Endothelial cell of umbilical vein (primary cell): Measurements from ENCODE around the gene ZFX. TPM values are rescaled to one million over a fixed set of nuclear protein-coding genes. Genes with fewer than 3 reads are reported as not detected.

Experiments
- BruUV-seq: library from RNA; stranded (reverse); fragments of 400-500 nt; replicated peaks from 2 replicates; lab custom pipeline; 2021; lab: Mats Ljungman, UMichigan
- CTCF ChIA-PET: fragments of 300-600, 350-600 bp; sonication (Branson Sonifier 250); formaldehyde crosslinking; loops from one replicate; lab custom pipeline; 2021; ENCODE audit warnings: antibody characterized with exemption, inconsistent platforms; lab: Charles Lee
- POLR2A ChIA-PET: fragments of 300-600, 350-600 bp; sonication (Branson Sonifier 250); formaldehyde crosslinking; loops from one replicate; lab custom pipeline; 2021; ENCODE audit warnings: antibody characterized with exemption, inconsistent platforms; lab: Charles Lee
- DNase-seq: peaks from one replicate; pipeline ENCODE4 v3.0.0-alpha.2; 2011; ENCODE audit warnings: low read depth, low spot score
- FAIRE-seq: peaks from 2 replicates; lab custom pipeline; 2011; peaks lifted over from hg19 to GRCh38; lab: Jason Lieb, UNC
- H2AFZ ChIP-seq: 2 replicates; pipeline ENCODE4 v1.6.0; 2012; ENCODE audit warnings: low read depth, low read length, control low read depth, inconsistent platforms
- H3K27ac ChIP-seq: 2 replicates; pipeline ENCODE4 v1.5.1; 2011; ENCODE audit warnings: low read depth, mild to moderate bottlenecking, control low read depth, low read length, moderate library complexity; ENCODE audit not compliant: insufficient read depth
- H3K27me3 ChIP-seq, 2 experiments: 2 replicates each; pipeline versions ENCODE4 v1.6.0 to v1.6.1; 2011; ENCODE audit warnings: low read length in 2 of 2, mixed read lengths in 1 of 2; ENCODE audit not compliant: control insufficient read depth in 2 of 2, insufficient read depth in 2 of 2
- H3K36me3 ChIP-seq, 2 experiments: 2 replicates in 1 of 2; 3 replicates in 1 of 2; pipeline ENCODE4 v1.5.1; 2011; ENCODE audit warnings: low read length in 2 of 2, mild to moderate bottlenecking in 1 of 2, moderate library complexity in 1 of 2; ENCODE audit not compliant: control insufficient read depth in 2 of 2, insufficient read depth in 2 of 2; ENCODE audit errors: extremely low read depth in 1 of 2
- H3K4me1 ChIP-seq: 3 replicates; pipeline ENCODE4 v1.5.1; 2011; ENCODE audit warnings: mild to moderate bottlenecking, low read length; ENCODE audit not compliant: control insufficient read depth, insufficient read depth; ENCODE audit errors: extremely low read depth
- H3K4me2 ChIP-seq: 2 replicates; pipeline ENCODE4 v1.6.1; 2011; ENCODE audit warnings: low read length, control low read depth, mixed read lengths; ENCODE audit not compliant: insufficient read depth
- H3K4me3 ChIP-seq, 3 experiments: fragments of 200-600 bp in 1 of 3; sonication (generic), shearing (Covaris generic) in 1 of 3; replicated peaks in 1 of 3; 2 replicates each; pipeline ENCODE4 v1.5.1; 2011 to 2016; ENCODE audit warnings: control low read depth in 3 of 3, low read length in 3 of 3, mild to moderate bottlenecking in 2 of 3, inconsistent platforms in 1 of 3, low read depth in 1 of 3, moderate library complexity in 1 of 3; ENCODE audit not compliant: insufficient read depth in 1 of 3
- H3K79me2 ChIP-seq: 2 replicates; pipeline ENCODE4 v1.6.0; 2012; ENCODE audit warnings: low read length, inconsistent platforms; ENCODE audit not compliant: control insufficient read depth, insufficient read depth
- H3K9ac ChIP-seq: replicated peaks from 2 replicates; pipeline ENCODE3; 2011; ENCODE audit warnings: low read length, control low read depth; ENCODE audit not compliant: insufficient read depth; ENCODE audit errors: extremely low read depth
- H3K9me1 ChIP-seq: replicated peaks from 3 replicates; pipeline ENCODE4 v1.6.0; 2011; ENCODE audit warnings: mild to moderate bottlenecking, low read length; ENCODE audit not compliant: control insufficient read depth, insufficient read depth; ENCODE audit errors: extremely low read depth
- H3K9me3 ChIP-seq: replicated peaks from 2 replicates; pipeline ENCODE4 v1.5.1; 2012; ENCODE audit warnings: low read length, inconsistent platforms; ENCODE audit not compliant: control insufficient read depth, insufficient read depth
- H4K20me1 ChIP-seq: replicated peaks from 2 replicates; pipeline ENCODE3; 2011; ENCODE audit warnings: mild to moderate bottlenecking, low read length; ENCODE audit not compliant: control insufficient read depth, insufficient read depth; ENCODE audit errors: extremely low read depth
- EZH2 ChIP-seq: IDR thresholded peaks from 2 replicates; pipeline ENCODE4 v1.6.1; 2012; ENCODE audit warnings: borderline replicate concordance, low read depth, mild to moderate bottlenecking, moderate library complexity, low read length, inconsistent platforms; ENCODE audit not compliant: severe bottlenecking
- FOS ChIP-seq: IDR thresholded peaks from 2 replicates; pipeline ENCODE4 v1.6.1; 2011; ENCODE audit warnings: mild to moderate bottlenecking, low read length, moderate library complexity, borderline replicate concordance; ENCODE audit not compliant: insufficient read depth
- GATA2 ChIP-seq: IDR thresholded peaks from 2 replicates; pipeline ENCODE4 v1.7.0; 2011; ENCODE audit warnings: low read depth, mild to moderate bottlenecking, moderate library complexity, mixed read lengths, low read length; ENCODE audit not compliant: insufficient read length, insufficient read depth
- JUN ChIP-seq: IDR thresholded peaks from 2 replicates; pipeline ENCODE4 v1.6.1; 2011; ENCODE audit warnings: borderline replicate concordance, low read depth; ENCODE audit not compliant: insufficient read length, insufficient read depth
- MAX ChIP-seq: IDR thresholded peaks from 2 replicates; pipeline ENCODE4 v1.6.1; 2011; ENCODE audit not compliant: insufficient read depth, insufficient read length
- MYC ChIP-seq: IDR thresholded peaks from one replicate; pipeline ENCODE4 v1.6.1; 2011; ENCODE audit warnings: mild to moderate bottlenecking, low read depth, low read length
- POLR2A ChIP-seq: IDR thresholded peaks from 2 replicates; pipeline ENCODE4 v1.6.1; 2012; ENCODE audit warnings: low read depth, mild to moderate bottlenecking, control low read depth, low read length
- POLR2AphosphoS5 ChIP-seq: IDR thresholded peaks from 2 replicates; pipeline ENCODE4 v1.6.1; 2012; ENCODE audit warnings: low read depth, mild to moderate bottlenecking, control low read depth, low read length, moderate library complexity; ENCODE audit not compliant: insufficient read depth
- dilution Hi-C: fragments of 300-500 bp; cut with MboI; formaldehyde crosslinking; loops from one replicate; pipeline ENCODE4 v1.15.0; 2019; ENCODE audit warnings: low sequenced_read_pairs; ENCODE audit not compliant: extremely low pct_ligation_motif_present
- intact Hi-C: fragments of 100-400 bp; cut with micrococcal nuclease; formaldehyde crosslinking; loops from one replicate; pipeline ENCODE4 v1.10.0; 2022
- polyA plus RNA-seq, 4 experiments: library from polyadenylated mRNA; depleted of rRNA in 3 of 4; stranded (reverse) in 3 of 4; unstranded in 1 of 4; fragments of >200 nt; gene quantifications; 2 replicates each; pipeline versions ENCODE4 v1.2.1 to v1.2.3, GENCODE V29; 2011 to 2012; ENCODE audit warnings: missing spikeins in 1 of 4
- total RNA-seq: library from RNA; stranded (reverse); gene quantifications from 2 replicates; pipeline ENCODE4 v1.2.3, GENCODE V29; 2021
- TF ChIP-seq, protein P1 (sequence below), 2 donors: IDR thresholded peaks; 1 replicate in 1 of 2; 2 replicates in 1 of 2; pipeline ENCODE4 v1.5.1; 2011; ENCODE audit warnings: low read length in 2 of 2, mild to moderate bottlenecking in 2 of 2, moderate library complexity in 2 of 2, control low read depth in 1 of 2, inconsistent platforms in 1 of 2, low read depth in 1 of 2; ENCODE audit not compliant: insufficient read depth in 1 of 2; ENCODE audit errors: extremely low read depth in 1 of 2

The ZFX gene
- total and polyA plus RNA-seq, 2 donors (not counting 3 experiments of a cell fraction or from before 2014, with no cell fraction given): 11.4 to 34.1 TPM

DNA sequence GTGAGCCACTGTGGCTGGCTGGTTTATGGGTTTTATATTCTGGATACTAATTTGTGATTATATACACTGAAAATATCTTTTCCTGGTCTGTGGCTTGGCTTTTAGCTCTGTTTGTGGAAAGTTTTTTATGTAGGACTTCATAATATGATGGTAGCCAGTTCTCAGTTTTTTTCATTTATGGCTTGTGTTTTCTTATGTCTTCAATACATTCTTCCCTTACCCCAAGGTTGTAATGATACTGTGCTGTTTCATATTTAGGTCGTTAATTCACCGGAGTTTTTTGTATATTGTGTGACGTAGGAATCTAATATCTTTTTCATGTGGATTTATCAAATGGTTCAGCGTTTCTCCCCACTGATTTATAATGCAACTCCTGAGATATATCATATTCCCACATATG lies 6.6 kb downstream of the ZFX start:
- Histone ChIP-seq H2AFZ (no peak overlapping the region), H3K4me1 (peaks cover 24% of the 10 kb centered on the region), H4K20me1 (peaks cover 4% of the 10 kb centered on the region), H3K27ac (no peak overlapping the region), H3K9me1 (no peaks in the 10 kb centered on the region), H3K9ac (no peak overlapping the region), H3K27me3 (no peaks in the 10 kb centered on the region), H3K9me3 (no peaks in the 10 kb centered on the region), H3K36me3 (no peaks in the 10 kb centered on the region), H3K79me2 (peaks cover 98% of the 10 kb centered on the region), H3K4me2 (no peak overlapping the region), H3K4me3 (no peak overlapping the region)
- dilution Hi-C loops: no loop called here
- CTCF ChIA-PET: interaction anchor here (1.0 kb wide), 1 partner anchor 32 kb away, joined by 3 read pairs; no protein-coding TSS in a partner anchor
- FAIRE-seq (no peak), DNase-seq (no peak)
- no TSS peak for BruUV-seq
- intact Hi-C loops: loop anchor here (10.0 kb wide), 1 partner anchor 251 kb away; the partner anchor contains the start of genes APOO and CXorf58
- POLR2A ChIA-PET: no interaction called here
- TF ChIP-seq MAX (no peak), GATA2 (no peak), POLR2AphosphoS5 (no peak), EZH2 (no peak), MYC (no peak), JUN (no peak), POLR2A (no peak), FOS (no peak)
- TF ChIP-seq, protein P1, sequence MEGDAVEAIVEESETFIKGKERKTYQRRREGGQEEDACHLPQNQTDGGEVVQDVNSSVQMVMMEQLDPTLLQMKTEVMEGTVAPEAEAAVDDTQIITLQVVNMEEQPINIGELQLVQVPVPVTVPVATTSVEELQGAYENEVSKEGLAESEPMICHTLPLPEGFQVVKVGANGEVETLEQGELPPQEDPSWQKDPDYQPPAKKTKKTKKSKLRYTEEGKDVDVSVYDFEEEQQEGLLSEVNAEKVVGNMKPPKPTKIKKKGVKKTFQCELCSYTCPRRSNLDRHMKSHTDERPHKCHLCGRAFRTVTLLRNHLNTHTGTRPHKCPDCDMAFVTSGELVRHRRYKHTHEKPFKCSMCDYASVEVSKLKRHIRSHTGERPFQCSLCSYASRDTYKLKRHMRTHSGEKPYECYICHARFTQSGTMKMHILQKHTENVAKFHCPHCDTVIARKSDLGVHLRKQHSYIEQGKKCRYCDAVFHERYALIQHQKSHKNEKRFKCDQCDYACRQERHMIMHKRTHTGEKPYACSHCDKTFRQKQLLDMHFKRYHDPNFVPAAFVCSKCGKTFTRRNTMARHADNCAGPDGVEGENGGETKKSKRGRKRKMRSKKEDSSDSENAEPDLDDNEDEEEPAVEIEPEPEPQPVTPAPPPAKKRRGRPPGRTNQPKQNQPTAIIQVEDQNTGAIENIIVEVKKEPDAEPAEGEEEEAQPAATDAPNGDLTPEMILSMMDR (IDR thresholded peaks at IDR 0.05; ENCODE audit: extremely low read depth in 1 of 2, insufficient read depth in 1 of 2, low read depth in 1 of 2, low read length in 2 of 2): no peak
